Left ventricle myocardium inferior (tissue), 1 donor: Measurements from ENCODE around the gene HDAC9. TPM values are rescaled to one million over a fixed set of nuclear protein-coding genes. Genes with fewer than 3 reads are reported as not detected.

Source experiments
- DNase-seq: peaks from one replicate; pipeline ENCODE4 v3.0.0-alpha.2; 2020
- H3K27ac ChIP-seq: fragments of 200-600 bp; replicated peaks from 2 replicates; pipeline ENCODE4 v1.8.0; 2021
- H3K27me3 ChIP-seq: fragments of 200-600 bp; 2 replicates; pipeline ENCODE4 v1.8.0; 2021; ENCODE audit warnings: low read depth
- H3K36me3 ChIP-seq: fragments of 200-600 bp; 2 replicates; pipeline ENCODE4 v1.8.0; 2021
- H3K4me1 ChIP-seq: fragments of 200-600 bp; 2 replicates; pipeline ENCODE4 v1.8.0; 2021
- H3K4me3 ChIP-seq: fragments of 200-600 bp; 2 replicates; pipeline ENCODE4 v1.8.0; 2021; ENCODE audit warnings: mild to moderate bottlenecking, moderate library complexity
- H3K9me3 ChIP-seq: fragments of 200-600 bp; replicated peaks from 2 replicates; pipeline ENCODE4 v1.8.0; 2021
- CTCF ChIP-seq: fragments of 200-600 bp; IDR thresholded peaks from 2 replicates; pipeline ENCODE4 v1.8.0; 2021; ENCODE audit warnings: antibody characterized with exemption, mild to moderate bottlenecking, borderline replicate concordance
- intact Hi-C: fragments of 100-400 bp; cut with micrococcal nuclease; formaldehyde crosslinking; loops from one replicate; pipeline ENCODE4 v1.11.0; 2022
- total RNA-seq: library from RNA; stranded (reverse); fragmentation: NEBNext Ultra II Directional; extraction: Animal tissue kit (Norgen Biotek cat#: 25700); gene quantifications from one replicate; pipeline ENCODE4 v1.2.1, GENCODE V29; 2021
- donor health status: DM: no; HTN: yes; CAD: no; lungs with severe emphysema.

HDAC9 gene
- total RNA-seq, 1 donor from 2014 or later = 39.6 TPM

DNA sequence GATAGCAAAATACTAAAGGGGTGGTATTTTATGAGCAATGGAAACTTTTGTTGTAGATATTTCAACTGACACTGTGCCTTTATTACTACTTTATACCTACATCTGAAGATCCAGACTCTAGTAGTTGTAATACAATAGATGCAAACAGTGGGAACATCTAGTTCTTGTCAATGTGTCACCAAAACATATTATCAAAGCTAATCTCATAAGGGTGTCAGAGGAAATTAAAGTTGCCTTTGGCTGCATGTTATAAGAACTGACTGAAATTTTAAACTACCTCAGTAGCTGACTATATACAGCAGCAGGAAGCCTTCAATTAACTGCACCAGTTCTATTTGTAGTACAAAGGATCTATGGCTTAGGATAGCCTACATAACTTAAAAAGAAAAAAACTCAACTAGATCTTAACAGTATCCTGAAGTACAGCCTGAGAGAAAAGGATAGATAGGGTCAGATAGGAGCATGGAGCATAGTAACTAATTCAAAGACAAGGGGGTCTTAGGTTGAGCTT lies 30.9 kb downstream of the HDAC9 start:
- intact Hi-C loops = no loop called here
- TF ChIP-seq CTCF = no peak
- no peaks in the 10 kb centered on the region for H3K9me3 ChIP-seq
- no peaks in the 10 kb centered on the region for H3K27me3 ChIP-seq
- peaks cover 66% of the 10 kb centered on the region for H3K4me1 ChIP-seq
- no peak for DNase-seq
- H3K4me3 ChIP-seq = no peak overlapping the region
- no peaks in the 10 kb centered on the region for H3K36me3 ChIP-seq
- H3K27ac ChIP-seq = peak overlapping the region; percentile 35

- intact Hi-C loops = no loop called here
- Histone ChIP-seq H3K27me3 (no peaks in the 10 kb centered on the region), H3K4me1 (peaks cover 65% of the 10 kb centered on the region), H3K4me3 (no peak overlapping the region), H3K27ac (peak overlapping the region; percentile 39), H3K9me3 (no peaks in the 10 kb centered on the region), H3K36me3 (no peaks in the 10 kb centered on the region)
- no peak for DNase-seq
- TF ChIP-seq CTCF = no peak
These were observed 33.7 kb downstream of the HDAC9 start for GRCh38 chr7:18529239-18529638.

DNA sequence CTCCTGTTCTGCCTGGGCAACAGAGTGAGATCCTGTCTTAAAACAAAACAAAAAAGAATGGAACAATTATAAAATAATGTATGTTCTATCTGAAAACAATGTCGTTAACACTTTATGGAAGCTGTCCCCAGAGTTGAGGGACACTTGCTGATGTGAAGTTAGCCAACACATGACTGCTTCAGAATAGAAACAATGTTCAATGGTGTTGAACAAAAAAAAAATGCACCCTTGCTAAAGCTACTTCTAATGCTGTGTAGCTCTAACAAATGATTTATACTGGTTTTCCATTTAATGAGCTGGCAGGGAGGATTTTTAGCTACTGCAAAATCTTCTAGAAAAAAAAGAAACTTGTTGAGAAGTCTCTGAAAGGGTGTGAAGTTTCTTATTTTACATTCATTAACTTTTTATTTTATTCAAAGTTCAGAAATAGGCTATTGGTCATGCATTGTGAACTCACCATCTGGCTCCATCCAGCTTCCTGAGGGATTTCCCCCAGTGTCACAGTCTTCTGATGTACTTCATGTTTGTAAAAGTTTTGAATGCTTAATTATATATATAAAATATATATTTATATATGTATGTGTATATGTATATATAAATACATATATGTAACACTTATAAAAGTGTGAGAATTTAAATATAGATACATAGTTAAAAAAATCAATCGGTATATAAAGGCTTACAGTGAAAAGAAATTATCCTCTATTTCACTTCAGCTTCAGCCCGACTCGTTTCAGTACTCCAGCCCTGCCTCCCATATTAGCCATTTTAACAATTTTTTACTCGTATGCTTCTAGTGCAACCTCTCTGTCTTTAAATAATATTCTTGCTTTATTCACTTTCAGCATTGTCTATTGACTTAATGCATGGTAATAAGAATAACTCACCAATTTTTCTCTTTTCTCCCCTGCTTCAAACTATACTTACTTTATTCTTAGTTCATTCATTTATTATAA lies 35.0 kb downstream of the HDAC9 start:
- intact Hi-C loops = no loop called here
- Histone ChIP-seq H3K27ac (peak overlapping the region; percentile 1), H3K4me1 (peaks cover 66% of the 10 kb centered on the region), H3K9me3 (no peaks in the 10 kb centered on the region), H3K4me3 (no peak overlapping the region), H3K36me3 (no peaks in the 10 kb centered on the region), H3K27me3 (no peaks in the 10 kb centered on the region)
- no peak for DNase-seq
- TF ChIP-seq CTCF = no peak

DNA sequence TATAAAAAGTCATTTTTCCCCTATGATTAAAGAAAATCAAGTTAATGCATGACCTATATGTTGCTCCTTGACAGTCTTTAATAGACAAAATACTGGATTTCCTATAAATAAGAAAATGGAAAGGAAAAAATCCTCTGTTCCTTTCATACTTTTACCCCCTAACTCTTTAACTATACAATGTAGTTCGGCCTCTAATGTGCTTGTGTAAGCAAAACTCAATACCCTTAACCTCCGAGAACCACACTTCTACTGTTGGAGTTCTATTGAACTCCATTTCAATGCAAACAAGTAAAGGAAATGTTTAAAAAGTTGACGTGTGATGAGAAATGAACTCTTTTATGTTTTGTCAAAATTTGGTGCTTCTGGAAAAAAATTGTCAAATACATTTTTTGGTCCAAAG lies 36.0 kb downstream of the HDAC9 start:
- H3K27ac ChIP-seq = no peak overlapping the region
- intact Hi-C loops = no loop called here
- H3K4me1 ChIP-seq = peaks cover 66% of the 10 kb centered on the region
- no peak overlapping the region for H3K4me3 ChIP-seq
- H3K9me3 ChIP-seq = no peaks in the 10 kb centered on the region
- H3K36me3 ChIP-seq = no peaks in the 10 kb centered on the region
- TF ChIP-seq CTCF = no peak
- H3K27me3 ChIP-seq = no peaks in the 10 kb centered on the region
- no peak for DNase-seq

GRCh38 chr7:18532813-18533212 lies 37.3 kb downstream of the HDAC9 start:
- H3K27ac ChIP-seq = no peak overlapping the region
- no peaks in the 10 kb centered on the region for H3K9me3 ChIP-seq
- no peak for DNase-seq
- H3K4me1 ChIP-seq = peaks cover 64% of the 10 kb centered on the region
- no peaks in the 10 kb centered on the region for H3K36me3 ChIP-seq
- H3K4me3 ChIP-seq = no peak overlapping the region
- intact Hi-C loops = no loop called here
- H3K27me3 ChIP-seq = no peaks in the 10 kb centered on the region
- no peak for TF ChIP-seq CTCF
